H1 (cell line): ENCODE results near the gene LRRC74B. TPM values are rescaled to one million over a fixed set of nuclear protein-coding genes. Genes with fewer than 3 reads are reported as not detected.

ENCODE experiments used
- CTCF ChIA-PET: fragments of 300-600 bp; sonication (Branson Sonifier 250); formaldehyde crosslinking; loops from one replicate; lab custom pipeline; 2021; ENCODE audit not compliant: partially characterized antibody; lab: Charles Lee
- POLR2A ChIA-PET: fragments of 300-600 bp; sonication (Branson Sonifier 250); formaldehyde crosslinking; loops from one replicate; lab custom pipeline; 2021; ENCODE audit warnings: inconsistent platforms; ENCODE audit not compliant: partially characterized antibody; lab: Charles Lee
- DNase-seq, 2 experiments: peaks; one replicate each; pipeline versions ENCODE4 v3.0.0 to v3.0.0-alpha.2; 2010 to 2022; ENCODE audit warnings: low spot score in 2 of 2, low read depth in 1 of 2, mixed read lengths in 1 of 2
- FAIRE-seq: peaks from 2 replicates; lab custom pipeline; 2011; peaks lifted over from hg19 to GRCh38; lab: Jason Lieb, UNC
- H2AFZ ChIP-seq: 2 replicates; pipeline ENCODE4 v1.8.1; 2012; ENCODE audit warnings: low read length, inconsistent platforms
- H2AK5ac ChIP-seq: 2 replicates; pipeline ENCODE4 v1.6.1; 2013; ENCODE audit warnings: low read depth, low read length
- H2BK120ac ChIP-seq: replicated peaks from 2 replicates; pipeline ENCODE3; 2013; ENCODE audit warnings: low read depth, low read length, inconsistent platforms
- H2BK12ac ChIP-seq: 2 replicates; pipeline ENCODE4 v1.6.1; 2013; ENCODE audit warnings: low read depth, low read length
- H2BK15ac ChIP-seq: 2 replicates; pipeline ENCODE4 v1.6.1; 2013; ENCODE audit warnings: low read length
- H2BK20ac ChIP-seq: 2 replicates; pipeline ENCODE4 v1.6.1; 2013; ENCODE audit warnings: low read length
- H2BK5ac ChIP-seq: 2 replicates; pipeline ENCODE4 v1.6.1; 2013; ENCODE audit warnings: low read depth, low read length
- H3K14ac ChIP-seq: 2 replicates; pipeline ENCODE4 v1.6.1; 2013; ENCODE audit warnings: inconsistent platforms; ENCODE audit not compliant: insufficient read length
- H3K18ac ChIP-seq: 2 replicates; pipeline ENCODE4 v1.6.1; 2013; ENCODE audit warnings: low read length; ENCODE audit errors: extremely low read depth
- H3K23ac ChIP-seq: 2 replicates; pipeline ENCODE4 v1.6.1; 2013; ENCODE audit warnings: inconsistent platforms; ENCODE audit not compliant: insufficient read length
- H3K23me2 ChIP-seq: 2 replicates; pipeline ENCODE4 v1.6.1; 2013; ENCODE audit warnings: low read depth, low read length
- H3K27ac ChIP-seq: 2 replicates; pipeline ENCODE4 v1.6.1; 2011; ENCODE audit warnings: low read depth, low read length, inconsistent platforms
- H3K27me3 ChIP-seq, 4 experiments: replicated peaks in 1 of 4; 1 replicate in 1 of 4; 2 replicates in 3 of 4; pipeline versions ENCODE4 v1.6.1 to v1.8.1; 2011 to 2013; ENCODE audit warnings: low read length in 3 of 4, mild to moderate bottlenecking in 3 of 4, inconsistent platforms in 2 of 4, mixed read lengths in 2 of 4, moderate library complexity in 1 of 4; ENCODE audit not compliant: control insufficient read depth in 3 of 4, insufficient read depth in 3 of 4; ENCODE audit errors: extremely low read depth in 1 of 4
- H3K36me3 ChIP-seq, 4 experiments: 2 replicates each; pipeline versions ENCODE4 v1.6.1 to v1.8.1; 2011 to 2013; ENCODE audit warnings: mild to moderate bottlenecking in 4 of 4, low read length in 3 of 4, moderate library complexity in 2 of 4, control low read depth in 1 of 4, inconsistent platforms in 1 of 4; ENCODE audit not compliant: insufficient read depth in 4 of 4, control insufficient read depth in 2 of 4
- H3K4ac ChIP-seq: replicated peaks from 2 replicates; pipeline ENCODE3; 2013; ENCODE audit warnings: low read length, low read depth, mixed read lengths, inconsistent platforms; ENCODE audit not compliant: insufficient read length
- H3K4me1 ChIP-seq, 4 experiments: replicated peaks in 1 of 4; 1 replicate in 1 of 4; 2 replicates in 3 of 4; pipeline versions ENCODE4 v1.6.1 to v1.8.1; 2011 to 2013; ENCODE audit warnings: low read length in 3 of 4, inconsistent platforms in 2 of 4, mixed read lengths in 1 of 4; ENCODE audit not compliant: insufficient read depth in 4 of 4, control insufficient read depth in 3 of 4
- H3K4me2 ChIP-seq, 2 experiments: 2 replicates each; pipeline versions ENCODE4 v1.6.1 to v1.8.1; 2011 to 2013; ENCODE audit warnings: low read depth in 2 of 2, low read length in 2 of 2, control low read depth in 1 of 2, inconsistent platforms in 1 of 2, mild to moderate bottlenecking in 1 of 2; ENCODE audit not compliant: insufficient read depth in 1 of 2
- H3K4me3 ChIP-seq, 4 experiments: fragments of 200-600, 300-600 bp in 1 of 4; sonication (generic), shearing (Covaris generic), sonication (Bioruptor Twin) in 1 of 4; 2 replicates each; pipeline versions ENCODE4 v1.5.1 to v1.8.1; 2011 to 2016; ENCODE audit warnings: low read length in 4 of 4, low read depth in 3 of 4, control low read depth in 2 of 4, inconsistent platforms in 2 of 4, mild to moderate bottlenecking in 2 of 4, mixed read lengths in 1 of 4, moderate library complexity in 1 of 4; ENCODE audit not compliant: insufficient read depth in 2 of 4; ENCODE audit errors: extremely low read depth in 1 of 4
- H3K56ac ChIP-seq: replicated peaks from 2 replicates; pipeline ENCODE3; 2013; ENCODE audit warnings: low read depth, mild to moderate bottlenecking, mixed read lengths, low read length, inconsistent platforms; ENCODE audit not compliant: insufficient read length
- H3K79me1 ChIP-seq: 2 replicates; pipeline ENCODE4 v1.6.1; 2013; ENCODE audit warnings: low read depth, low read length, control low read depth
- H3K79me2 ChIP-seq, 2 experiments: 2 replicates each; pipeline versions ENCODE4 v1.6.1 to v1.8.1; 2012 to 2013; ENCODE audit warnings: low read length in 2 of 2, mild to moderate bottlenecking in 2 of 2, inconsistent platforms in 1 of 2; ENCODE audit not compliant: insufficient read depth in 2 of 2, control insufficient read depth in 1 of 2
- H3K9ac ChIP-seq, 4 experiments: replicated peaks in 1 of 4; 1 replicate in 1 of 4; 2 replicates in 3 of 4; pipeline versions ENCODE4 v1.6.1 to v1.8.1; 2011 to 2013; ENCODE audit warnings: low read depth in 3 of 4, low read length in 3 of 4, control low read depth in 2 of 4, mild to moderate bottlenecking in 2 of 4, moderate library complexity in 2 of 4, inconsistent platforms in 1 of 4; ENCODE audit errors: extremely low read depth in 1 of 4
- H3K9me3 ChIP-seq, 2 experiments: 2 replicates each; pipeline versions ENCODE4 v1.6.1 to v1.8.1; 2012 to 2013; ENCODE audit warnings: mild to moderate bottlenecking in 2 of 2, moderate library complexity in 2 of 2, control low read depth in 1 of 2, inconsistent platforms in 1 of 2, low read depth in 1 of 2, low read length in 1 of 2, mixed read lengths in 1 of 2; ENCODE audit not compliant: insufficient read depth in 2 of 2
- H4K20me1 ChIP-seq, 2 experiments: replicated peaks in 1 of 2; 2 replicates each; pipeline versions ENCODE3 to v1.8.1; 2011 to 2013; ENCODE audit warnings: inconsistent platforms in 2 of 2, low read length in 2 of 2, mild to moderate bottlenecking in 1 of 2; ENCODE audit not compliant: insufficient read depth in 2 of 2, control insufficient read depth in 1 of 2
- H4K5ac ChIP-seq: 2 replicates; pipeline ENCODE4 v1.6.1; 2013; ENCODE audit warnings: low read length, low read depth, mixed read lengths, inconsistent platforms; ENCODE audit not compliant: insufficient read length
- H4K8ac ChIP-seq: 2 replicates; pipeline ENCODE4 v1.8.0; 2013; ENCODE audit warnings: mild to moderate bottlenecking, moderate library complexity, low read length, inconsistent platforms; ENCODE audit not compliant: insufficient read depth; ENCODE audit errors: extremely low read depth
- H4K91ac ChIP-seq: replicated peaks from 2 replicates; pipeline ENCODE3; 2013; ENCODE audit warnings: low read length, mixed read lengths, inconsistent platforms; ENCODE audit not compliant: insufficient read length
- EZH2 ChIP-seq: fragments of 200-600 bp; sonication (generic); IDR thresholded peaks from 2 replicates; pipeline ENCODE4 v1.7.1; 2012; ENCODE audit warnings: low read depth, mild to moderate bottlenecking, moderate library complexity, low read length, inconsistent platforms; ENCODE audit not compliant: severe bottlenecking
- NANOG ChIP-seq: IDR thresholded peaks from 2 replicates; pipeline ENCODE4 v1.6.1; 2011; ENCODE audit warnings: low read length, low read depth, mild to moderate bottlenecking, inconsistent platforms; ENCODE audit not compliant: insufficient read depth, poor library complexity, severe bottlenecking
- RAD21 ChIP-seq, 2 experiments: IDR thresholded peaks in 1 of 2; conservative IDR thresholded peaks in 1 of 2; 2 replicates each; pipeline ENCODE4 v1.6.1; 2011; ENCODE audit warnings: low read depth in 2 of 2, low read length in 2 of 2, improper control_type of control experiment in 1 of 2, inconsistent platforms in 1 of 2, mild to moderate bottlenecking in 1 of 2, moderate library complexity in 1 of 2
- WGBS, 2 experiments: shearing (Covaris generic) in 1 of 2; methylation state at CpG; one replicate each; pipeline versions ENCODE4 v1.1.6 to v1.1.7; 2013 to 2015; ENCODE audit warnings: low lambda C conversion rate in 2 of 2, mixed read lengths in 2 of 2, inconsistent platforms in 1 of 2, low coverage in 1 of 2, missing lambda C conversion rate in 1 of 2; ENCODE audit not compliant: insufficient replicate concordance in 2 of 2, insufficient coverage in 1 of 2, insufficient read length in 1 of 2; ENCODE audit errors: extremely low coverage in 1 of 2, missing lambda C conversion rate in 1 of 2; 5-methylcytosine and 5-hydroxymethylcytosine counted together
- polyA plus RNA-seq, 7 experiments: library from polyadenylated mRNA; depleted of rRNA in 3 of 7; stranded (reverse) in 5 of 7; unstranded in 2 of 7; fragments of >200 nt in 5 of 7; fragments of 200-250 nt in 2 of 7; gene quantifications; 1 replicate in 5 of 7; 2 replicates in 1 of 7; 4 replicates in 1 of 7; pipeline versions ENCODE4 v1.2.1 to v1.2.3, GENCODE V29; 2011 to 2013; ENCODE audit warnings: missing spikeins in 2 of 7, mixed read lengths in 2 of 7
- total RNA-seq: library from RNA; stranded (reverse); fragmentation: NEBNext Ultra II Directional; extraction: Animal tissue kit (Norgen Biotek cat#: 25700); gene quantifications from 2 replicates; pipeline ENCODE4 v1.2.1, GENCODE V29; 2021

The LRRC74B gene
- total and polyA plus RNA-seq, 2 of the 8 experiments (the other 6 are each of a cell fraction or from before 2014, with no cell fraction given), result not detected

DNA sequence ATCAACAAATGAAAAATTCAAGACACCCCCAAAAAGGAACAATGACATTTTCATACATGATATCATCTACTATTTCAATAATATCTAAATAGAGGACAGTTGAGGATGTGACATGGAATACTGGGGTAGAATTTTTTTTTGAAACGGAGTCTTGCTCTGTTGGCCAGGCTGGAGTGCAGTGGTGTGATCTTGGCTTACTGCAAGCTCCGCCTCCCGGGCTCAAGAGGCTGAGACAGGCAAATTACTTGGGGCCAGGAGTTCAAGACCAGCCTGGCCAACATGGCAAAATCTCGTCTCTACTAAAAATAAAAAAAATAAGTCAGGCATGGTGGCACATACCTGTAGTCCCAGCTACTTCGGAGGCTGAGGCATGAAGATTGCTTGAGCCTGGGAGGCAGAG, 41.4 kb downstream of the LRRC74B start:
- no peak overlapping the region for H3K14ac ChIP-seq
- H3K56ac ChIP-seq, result no peak overlapping the region
- no peak overlapping the region for H4K5ac ChIP-seq
- no peak for DNase-seq
- no peak overlapping the region for H4K91ac ChIP-seq
- H3K23ac ChIP-seq, result no peak overlapping the region
- H3K79me1 ChIP-seq, result no peaks in the 10 kb centered on the region
- H3K27ac ChIP-seq, result no peak overlapping the region
- ChIA-PET POLR2A (no interaction called here), CTCF (interaction anchor here (0.6 to 0.7 kb wide), 2 partner anchors 14 to 18 kb away, joined by 3 read pairs; no protein-coding TSS in a partner anchor)
- H2BK12ac ChIP-seq, result no peak overlapping the region
- no peaks in the 10 kb centered on the region for H4K20me1 ChIP-seq
- TF ChIP-seq RAD21 (IDR thresholded peaks at IDR 0.05 in 1 of 2, conservative IDR thresholded peaks at IDR 0.05 in 1 of 2; ENCODE audit: low read depth in 2 of 2, low read length in 2 of 2) (no peak), NANOG (no peak), EZH2 (no peak)
- H2AFZ ChIP-seq, result no peak overlapping the region
- no peak overlapping the region for H3K9ac ChIP-seq
- no peaks in the 10 kb centered on the region for H3K9me3 ChIP-seq
- no peaks in the 10 kb centered on the region for H3K79me2 ChIP-seq
- no peak overlapping the region for H3K4me2 ChIP-seq
- H2BK120ac ChIP-seq, result no peak overlapping the region
- no peak for FAIRE-seq
- no peak overlapping the region for H4K8ac ChIP-seq
- no peaks in the 10 kb centered on the region for H3K4me1 ChIP-seq
- no peak overlapping the region for H3K4me3 ChIP-seq
- H3K27me3 ChIP-seq, result no peaks in the 10 kb centered on the region
- H2AK5ac ChIP-seq, result no peak overlapping the region
- H2BK20ac ChIP-seq, result no peak overlapping the region
- no peak overlapping the region for H2BK15ac ChIP-seq
- no peaks in the 10 kb centered on the region for H3K36me3 ChIP-seq
- no peak overlapping the region for H3K18ac ChIP-seq
- no peak overlapping the region for H2BK5ac ChIP-seq
- H3K4ac ChIP-seq, result no peak overlapping the region
- no peaks in the 10 kb centered on the region for H3K23me2 ChIP-seq
- 92% methylated on average over 5 of the region's 5 CpGs; no CpG with 5 or more reads in 1 of the 2 experiments for WGBS, 2 experiments
